ENCODE measurements around the gene SMIM29. TPM values are rescaled to one million over a fixed set of nuclear protein-coding genes. Genes with fewer than 3 reads are reported as not detected.

The SMIM29 gene
- total RNA-seq, 1 experiment from 2014 or later = 5.4 TPM

- no peak for DNase-seq
- Histone ChIP-seq H3K79me2 (ENCODE audit: insufficient read depth, low read length) (no peaks in the 10 kb centered on the region), H3K23ac (ENCODE audit: insufficient read length, low read depth, low read length) (no peak overlapping the region), H2BK15ac (ENCODE audit: low read depth, low read length) (no peak overlapping the region), H3K14ac (ENCODE audit: insufficient read depth, low read length) (no peak overlapping the region), H3K4me2 (ENCODE audit: insufficient read depth, insufficient read length, low read length) (no peak overlapping the region), H3K9ac (ENCODE audit: extremely low read depth, insufficient read length, low read length) (no peak overlapping the region), H3K79me1 (ENCODE audit: insufficient read depth, low read depth, low read length, poor library complexity, severe bottlenecking) (no peaks in the 10 kb centered on the region), H4K5ac (ENCODE audit: insufficient read length, low read depth, low read length) (no peak overlapping the region), H3K27me3 (ENCODE audit: insufficient read depth, low read length) (no peaks in the 10 kb centered on the region), H3K4me1 (ENCODE audit: insufficient read depth, low read length) (no peaks in the 10 kb centered on the region), H2BK12ac (ENCODE audit: insufficient read length, low read depth, low read length) (no peak overlapping the region), H3K23me2 (ENCODE audit: insufficient read length, low read depth, low read length, poor library complexity, severe bottlenecking) (no peaks in the 10 kb centered on the region), H3K9me3 (ENCODE audit: control insufficient read depth, low read depth, low read length) (no peaks in the 10 kb centered on the region), H2AK5ac (ENCODE audit: insufficient read length, low read length) (no peak overlapping the region), H3K27ac (ENCODE audit: insufficient read length, low read depth, low read length) (no peak overlapping the region), H2BK20ac (ENCODE audit: low read depth, low read length, poor library complexity, severe bottlenecking) (no peak overlapping the region), H2AFZ (ENCODE audit: low read length) (no peak overlapping the region), H3K4ac (ENCODE audit: low read depth, low read length) (no peak overlapping the region), H3T11ph (ENCODE audit: low read length) (no peak overlapping the region), H3K18ac (ENCODE audit: insufficient read length, low read depth, low read length) (no peak overlapping the region), H2BK120ac (ENCODE audit: low read depth, low read length, poor library complexity, severe bottlenecking) (no peak overlapping the region), H4K20me1 (ENCODE audit: control insufficient read depth, insufficient read depth, insufficient read length) (no peaks in the 10 kb centered on the region), H2BK5ac (ENCODE audit: insufficient read length, low read length) (no peak overlapping the region), H4K91ac (ENCODE audit: insufficient read length, low read depth, low read length) (no peak overlapping the region), H3K56ac (ENCODE audit: insufficient read length, low read depth, low read length) (no peak overlapping the region), H4K8ac (replicated peaks; ENCODE audit: insufficient read length, low read depth, low read length) (no peak overlapping the region)
- Mint-ChIP-seq H3K4me1 (peaks cover 0 to 7% of the 10 kb centered on the region in 2 experiments; a peak in 2 of 4 replicates), H3K27me3 (ENCODE audit: low read depth) (no peaks in the 10 kb centered on the region; the same call in 1 of the 2 replicates), H3K9me3 (no peaks in the 10 kb centered on the region), H3K27ac (no peak overlapping the region), H3K4me3 (no peak overlapping the region), H3K36me3 (ENCODE audit: insufficient read depth in 1 of 3, low read depth in 3 of 3) (peaks cover 0 to 22% (median 6%) of the 10 kb centered on the region in 3 experiments; a peak in 5 of 7 replicates)
- WGBS (ENCODE audit: extremely low coverage, insufficient read length, low lambda C conversion rate) = no CpG with 5 or more reads among the region's 6 CpGs
- no peak for TF ChIP-seq CTCF (conservative IDR thresholded peaks at IDR 0.05)
Observed at GRCh38 chr6:34281702-34282334, 33.0 kb upstream of the SMIM29 start.
